Activated T-helper 1 cell treated with Interleukin-2 at 50 U/mL for 16 hours (primary cell): Measurements from ENCODE around the gene HSCB.
A peak's percentile ranks its signal among the peaks of the same experiment; 100 is the strongest.
"Not testable (repeated sequence)": the region's sequence is repeated elsewhere in the genome, so short reads cannot be mapped to it uniquely, and the experiment has no call there.

Source experiments
- DNase-seq: peaks from one replicate; pipeline ENCODE4 v3.0.0-alpha.2; 2020; ENCODE audit warnings: low read depth

Gene HSCB

DNA sequence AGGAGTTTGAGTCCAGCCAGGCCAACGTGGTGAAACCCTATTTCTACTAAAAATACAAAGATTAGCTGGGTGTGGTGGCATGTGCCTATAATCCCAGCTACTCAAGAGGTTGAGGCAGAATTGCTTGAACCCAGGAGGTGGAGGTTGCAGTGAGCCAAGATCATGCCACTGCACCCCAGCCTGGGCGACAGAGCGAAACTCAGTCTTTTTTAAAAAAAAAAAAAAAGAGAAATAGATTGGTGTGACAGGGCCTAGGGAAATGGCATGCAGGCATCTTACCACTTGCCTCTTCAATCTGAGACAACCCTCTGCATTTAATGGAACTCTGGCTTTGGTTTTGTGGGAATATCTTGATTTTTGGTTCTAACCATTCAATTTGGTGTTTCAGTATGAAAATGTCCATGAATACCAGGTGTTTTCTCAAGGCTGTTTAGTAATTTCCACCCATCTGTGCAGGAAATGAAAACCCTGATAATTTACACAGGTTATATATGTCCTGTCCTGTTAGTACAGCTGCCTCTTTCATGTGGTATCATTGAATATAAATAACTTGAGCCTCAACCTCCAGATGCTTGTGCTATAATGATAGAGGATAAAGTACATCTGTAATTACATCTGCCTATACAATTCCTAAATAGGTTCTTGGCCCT, 50.1 kb downstream of the HSCB start:
- DNase-seq: no peak

DNA sequence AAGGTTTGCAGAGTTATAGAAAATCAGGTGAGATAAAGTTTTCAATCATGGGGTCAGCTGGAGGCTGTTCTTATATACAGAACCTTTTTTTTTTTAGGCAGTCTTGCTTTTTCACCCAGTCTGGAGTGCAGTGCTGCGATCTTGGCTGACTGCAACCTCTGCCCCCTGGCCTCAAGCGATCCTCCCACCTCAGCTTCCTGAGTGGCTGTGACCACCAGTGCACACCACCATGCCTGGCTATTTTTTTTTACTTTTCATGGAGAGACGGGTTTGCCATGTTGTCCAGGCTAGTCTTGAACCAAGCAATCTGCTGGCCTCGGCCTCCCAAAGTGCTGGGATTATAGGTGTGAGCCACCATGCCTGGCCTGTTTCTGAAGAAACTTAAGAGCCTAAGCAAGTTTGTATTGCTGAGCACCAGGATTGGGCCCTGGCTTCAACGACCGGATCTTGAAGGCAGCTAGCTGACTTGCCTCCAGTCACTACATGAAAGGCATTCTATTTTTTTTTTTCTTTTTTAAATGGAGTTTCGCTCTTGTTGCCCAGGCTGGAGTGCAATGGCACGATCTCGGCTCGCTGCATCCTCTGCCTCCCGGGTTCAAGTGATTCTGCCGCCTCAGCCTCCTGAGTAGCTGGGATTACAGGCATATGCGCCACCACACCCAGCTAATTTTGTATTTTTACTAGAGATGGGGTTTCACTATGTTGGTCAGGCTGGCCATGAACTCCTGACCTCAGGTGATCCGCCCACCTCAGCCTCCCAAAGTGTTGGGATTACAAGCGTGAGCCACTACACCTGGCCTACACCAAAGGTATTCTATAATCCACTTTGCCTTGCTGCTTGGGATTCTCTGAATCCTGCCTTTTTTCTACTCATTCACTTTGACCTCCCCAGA, 50.9 kb downstream of the HSCB start:
- DNase-seq: no peak

DNA sequence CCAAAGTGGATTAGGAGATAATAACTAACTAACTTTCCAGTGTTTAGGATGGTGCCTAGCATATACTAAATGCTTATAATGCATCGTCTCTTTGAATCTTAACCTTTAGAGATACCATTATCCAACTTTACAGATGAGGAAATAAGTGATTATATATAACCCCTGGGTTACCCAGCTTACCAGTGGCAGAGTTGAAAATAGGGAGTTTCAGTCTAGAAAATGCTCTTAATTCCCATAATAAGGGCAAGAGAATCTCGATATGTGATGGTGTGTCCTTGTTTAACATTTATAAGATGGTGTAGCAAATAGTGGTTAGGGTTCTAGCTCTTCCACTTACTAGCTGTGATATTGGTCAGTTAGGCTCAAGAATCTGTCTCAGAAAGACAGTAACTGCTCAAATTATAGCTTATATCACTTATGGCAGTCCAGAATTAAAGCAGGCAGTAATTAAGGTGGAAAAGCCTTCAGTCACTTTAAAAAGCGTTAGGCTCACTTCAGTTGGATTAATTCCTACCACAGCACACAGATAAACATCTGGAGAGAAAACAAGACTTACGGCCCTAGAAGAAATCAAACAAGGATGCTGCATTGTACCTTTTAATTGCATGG, 52.2 kb downstream of the HSCB start:
- no peak for DNase-seq

- DNase-seq: no peak
Measured at GRCh38 chr22:28795071-28795693, 53.3 kb downstream of the HSCB start.

DNA sequence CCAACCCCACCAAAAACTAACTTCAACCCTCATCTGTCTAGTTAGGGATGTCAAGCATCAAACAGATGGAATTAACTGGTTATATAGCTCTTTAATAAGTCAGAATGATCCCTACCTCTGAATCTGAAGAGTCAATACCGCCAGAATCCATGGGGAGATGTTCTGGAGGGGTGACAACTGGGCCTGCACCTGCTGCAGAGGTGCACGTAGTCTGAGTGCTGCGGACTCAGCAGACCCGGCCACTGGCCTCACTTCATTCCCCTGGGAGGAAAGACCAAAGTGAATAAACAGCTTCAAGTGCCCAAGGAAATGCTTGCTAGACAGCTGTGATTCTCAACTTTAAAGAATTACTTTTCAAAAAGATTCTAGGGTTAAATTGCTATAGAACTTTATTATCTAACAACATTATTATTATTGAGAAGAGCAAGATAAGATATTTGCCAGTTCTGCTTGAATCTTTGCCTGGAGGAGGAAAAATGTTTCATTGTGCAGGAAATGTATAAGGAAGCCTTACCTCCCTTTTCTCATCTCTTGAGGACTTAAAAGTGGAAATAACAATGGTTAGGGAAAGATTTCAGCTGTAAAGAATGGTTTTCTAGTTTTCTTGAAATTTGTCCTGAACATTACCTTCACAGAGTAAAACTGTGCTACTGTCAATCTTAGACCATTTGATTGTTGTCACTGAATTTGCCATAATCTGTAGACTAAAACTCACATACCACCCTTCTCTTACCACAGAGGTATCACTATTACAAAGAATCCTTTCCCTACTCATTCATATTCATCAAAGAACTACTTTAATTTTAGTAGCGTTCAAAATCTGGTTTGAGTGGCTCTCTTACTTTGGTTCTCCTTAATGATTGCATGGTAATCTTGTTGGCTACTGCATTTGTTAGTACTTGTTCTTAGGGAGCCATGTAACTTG, 54.4 kb downstream of the HSCB start:
- no peak for DNase-seq

GRCh38 chr22:28798810-28799605, 57.2 kb downstream of the HSCB start:
- no peak for DNase-seq

- peak; percentile 14 for DNase-seq
Measured at GRCh38 chr22:28799606-28800307, 57.9 kb downstream of the HSCB start.

DNA sequence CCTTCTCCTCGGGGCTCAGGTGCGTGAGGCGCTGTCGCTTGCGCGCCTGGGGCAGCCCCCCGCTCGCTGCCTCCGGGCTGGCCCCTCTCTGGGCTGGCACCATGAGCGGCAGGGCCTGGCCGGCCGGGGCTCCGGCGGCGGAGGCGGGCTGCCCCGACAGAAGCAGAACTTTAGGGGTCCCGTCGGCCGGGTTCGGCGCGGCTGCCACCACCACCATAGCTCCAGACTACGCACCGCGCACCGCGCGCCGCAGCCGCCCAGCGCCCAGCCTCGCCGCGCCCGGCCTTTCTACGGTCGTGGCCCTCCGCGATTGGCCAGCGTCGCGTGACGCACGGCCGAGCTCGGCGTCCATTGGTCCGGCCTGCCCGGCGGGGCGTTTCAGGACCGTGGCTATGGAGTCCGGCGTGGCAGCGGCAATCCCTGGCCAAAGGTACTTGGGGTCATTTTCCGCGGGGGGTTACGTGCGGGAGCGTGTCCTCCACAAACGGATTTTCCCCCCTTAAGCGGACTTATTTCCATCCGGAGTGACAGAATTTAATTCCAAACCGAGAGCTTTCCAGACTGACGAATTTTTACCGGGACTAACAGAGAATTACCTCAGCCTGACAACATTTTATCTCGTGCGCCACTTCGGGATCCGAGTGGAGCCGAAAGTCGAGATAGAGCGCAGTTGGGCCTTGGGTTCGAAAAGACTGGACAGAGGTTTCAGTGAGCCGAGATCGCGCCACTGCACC, 58.6 kb downstream of the HSCB start, which contains the start of gene XBP1:
Gene XBP1 (minus strand): TSS at position 262 of the 734 bp plus-strand sequence.
- DNase-seq: peak; percentile 86

GRCh38 chr22:28801845-28802594, 60.2 kb downstream of the HSCB start:
- no peak for DNase-seq

DNA sequence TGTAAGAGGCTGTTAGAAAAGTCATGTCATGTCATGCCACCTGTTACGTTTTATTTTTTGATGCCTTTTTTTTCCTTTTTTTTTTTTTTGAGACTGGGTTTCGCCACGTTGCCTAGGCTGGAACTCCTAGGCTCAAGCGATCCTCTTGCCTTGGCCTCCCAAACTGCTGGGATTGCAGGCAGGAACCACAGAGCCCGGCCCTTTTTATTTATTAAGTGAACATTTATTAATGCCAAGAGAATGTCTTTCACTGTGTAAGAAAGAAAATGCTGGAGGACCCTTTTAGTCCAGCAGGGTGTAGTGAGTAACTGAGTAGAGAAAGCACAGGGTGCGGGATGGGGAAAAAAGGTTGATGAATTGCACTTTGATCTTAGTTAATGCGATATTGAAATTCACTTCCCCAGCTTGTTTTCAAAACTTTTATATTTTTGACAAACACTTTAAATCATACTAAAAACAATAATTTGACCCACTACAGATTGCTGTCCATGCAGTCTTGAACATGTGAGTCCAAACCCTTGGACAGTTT, 60.8 kb downstream of the HSCB start:
- DNase-seq: no peak

- not testable (repeated sequence) for DNase-seq
Measured at GRCh38 chr22:28805426-28805825, 63.6 kb downstream of the HSCB start.
